Measurements from ENCODE around the gene GKN2. TPM values are rescaled to one million over a fixed set of nuclear protein-coding genes. Genes with fewer than 3 reads are reported as not detected.
A peak's percentile ranks its signal among the peaks of the same experiment; 100 is the strongest.

GKN2 gene
- total and polyA plus RNA-seq, 8 donors, result 16.5 to 1,354 (median 221) TPM; not detected in 1

DNA sequence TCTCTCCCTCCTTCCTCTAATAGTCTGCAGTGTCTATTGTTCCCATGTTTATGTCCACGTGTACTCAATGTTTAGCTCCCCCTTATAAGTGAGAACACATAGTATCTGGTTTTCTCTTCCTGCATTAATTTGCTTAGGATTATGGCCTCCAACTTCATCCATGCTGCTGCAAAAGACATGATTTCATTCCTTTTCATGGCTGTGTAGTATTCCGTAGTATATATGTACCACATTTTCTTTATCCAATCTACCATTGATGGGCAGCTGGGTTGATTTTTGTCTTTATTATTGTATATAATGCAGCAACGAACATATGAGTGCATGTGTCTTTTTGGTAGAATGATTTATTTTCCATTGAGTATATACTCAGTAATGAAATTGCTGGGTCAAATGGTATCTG is 13.8 kb downstream of the GKN2 start:
- Histone ChIP-seq H3K36me3 (peaks cover 0 to 1% (median 0%) of the 10 kb centered on the region in 4 donors), H3K9me3 (no peaks in the 10 kb centered on the region), H3K27me3 (no peaks in the 10 kb centered on the region), H3K27ac (no peak overlapping the region), H3K4me1 (peaks cover 0 to 20% (median 8%) of the 10 kb centered on the region in 4 donors), H3K4me3 (no peak overlapping the region)
- intact Hi-C loops (cut with DNase I; ENCODE audit: low total_unique reads), result no loop called here
- WGBS, 5 donors, result 89 to 94% (median 90%) methylated on average over 3 of the region's 3 CpGs
- TF ChIP-seq POLR2AphosphoS5 (IDR thresholded peaks at IDR 0.05), result peak in 1 of 3 donors; percentile 36
- TF ChIP-seq, protein P1, sequence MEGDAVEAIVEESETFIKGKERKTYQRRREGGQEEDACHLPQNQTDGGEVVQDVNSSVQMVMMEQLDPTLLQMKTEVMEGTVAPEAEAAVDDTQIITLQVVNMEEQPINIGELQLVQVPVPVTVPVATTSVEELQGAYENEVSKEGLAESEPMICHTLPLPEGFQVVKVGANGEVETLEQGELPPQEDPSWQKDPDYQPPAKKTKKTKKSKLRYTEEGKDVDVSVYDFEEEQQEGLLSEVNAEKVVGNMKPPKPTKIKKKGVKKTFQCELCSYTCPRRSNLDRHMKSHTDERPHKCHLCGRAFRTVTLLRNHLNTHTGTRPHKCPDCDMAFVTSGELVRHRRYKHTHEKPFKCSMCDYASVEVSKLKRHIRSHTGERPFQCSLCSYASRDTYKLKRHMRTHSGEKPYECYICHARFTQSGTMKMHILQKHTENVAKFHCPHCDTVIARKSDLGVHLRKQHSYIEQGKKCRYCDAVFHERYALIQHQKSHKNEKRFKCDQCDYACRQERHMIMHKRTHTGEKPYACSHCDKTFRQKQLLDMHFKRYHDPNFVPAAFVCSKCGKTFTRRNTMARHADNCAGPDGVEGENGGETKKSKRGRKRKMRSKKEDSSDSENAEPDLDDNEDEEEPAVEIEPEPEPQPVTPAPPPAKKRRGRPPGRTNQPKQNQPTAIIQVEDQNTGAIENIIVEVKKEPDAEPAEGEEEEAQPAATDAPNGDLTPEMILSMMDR (IDR thresholded peaks at IDR 0.05), result no peak
- DNase-seq, result no peak

DNA sequence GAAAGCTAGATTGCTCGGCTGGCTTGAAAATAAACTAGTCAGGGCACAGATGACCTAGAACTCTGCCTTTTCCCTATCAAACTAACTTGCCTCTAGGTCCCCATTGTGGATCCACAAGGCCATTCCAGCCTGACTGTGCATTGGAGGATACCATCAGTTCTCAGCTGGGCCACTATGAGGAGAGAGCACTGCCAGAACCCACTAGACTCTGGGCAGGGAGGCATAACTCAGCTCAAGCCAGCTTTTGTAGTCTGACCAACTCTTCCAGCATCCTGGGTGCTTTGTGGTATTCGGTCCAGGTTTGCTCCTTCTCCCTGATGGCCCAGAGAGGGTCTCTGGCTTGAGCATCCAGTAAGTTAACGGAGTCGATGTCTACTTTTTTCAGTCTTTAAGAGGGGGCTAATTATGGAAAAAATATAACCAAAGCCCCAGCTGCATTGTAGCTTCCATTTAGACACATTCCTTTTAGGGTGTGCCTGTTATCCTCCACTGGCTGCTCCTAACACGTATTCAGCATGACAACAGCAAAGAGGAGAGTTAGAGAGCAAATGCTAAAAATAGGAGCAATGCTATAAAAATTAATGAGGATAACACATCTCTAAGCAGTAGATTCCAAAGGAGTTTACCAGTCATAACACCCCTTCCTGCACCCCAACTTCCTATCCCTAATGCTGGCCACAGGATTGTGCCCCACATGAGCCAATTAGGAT is 15.2 kb downstream of the GKN2 start:
- no peak overlapping the region for H3K27ac ChIP-seq
- no peaks in the 10 kb centered on the region for H3K27me3 ChIP-seq
- 82 to 90% (median 89%) methylated on average over 5 of the region's 5 CpGs for WGBS, 5 donors
- H3K36me3 ChIP-seq, result no peaks in the 10 kb centered on the region
- TF ChIP-seq, protein P1 (IDR thresholded peaks at IDR 0.05), result no peak
- no peak for TF ChIP-seq POLR2A (IDR thresholded peaks at IDR 0.05)
- TF ChIP-seq POLR2AphosphoS5 (IDR thresholded peaks at IDR 0.05), result no peak
- TF ChIP-seq EP300 (IDR thresholded peaks at IDR 0.05), result no peak
- intact Hi-C loops (cut with DNase I; ENCODE audit: low total_unique reads), result no loop called here
- DNase-seq, result no peak
- peaks cover 0 to 11% (median 3%) of the 10 kb centered on the region in 4 donors for H3K4me1 ChIP-seq
- no peak overlapping the region for H3K4me3 ChIP-seq
- H3K9me3 ChIP-seq, result no peaks in the 10 kb centered on the region

DNA sequence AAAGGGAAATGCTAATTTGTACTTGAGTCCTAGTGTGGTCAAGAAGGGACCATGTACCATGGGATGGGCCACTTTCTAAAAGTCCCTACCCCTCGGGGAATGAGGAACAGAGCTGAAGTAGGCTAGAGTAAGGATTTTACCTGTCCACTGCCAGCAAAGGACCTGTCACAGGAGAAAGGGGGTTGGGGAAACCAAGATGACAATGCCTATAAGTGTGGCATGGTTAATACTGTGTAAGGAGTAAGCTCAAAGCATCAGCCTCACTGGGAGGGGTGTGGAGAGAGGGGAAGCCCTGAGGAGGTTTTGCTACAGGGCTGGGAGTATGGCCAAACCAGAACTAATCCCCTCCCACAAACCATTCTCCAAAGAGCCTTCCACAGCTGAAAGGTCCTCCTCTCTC is 15.8 kb downstream of the GKN2 start:
- intact Hi-C loops (cut with DNase I; ENCODE audit: low total_unique reads), result no loop called here

DNA sequence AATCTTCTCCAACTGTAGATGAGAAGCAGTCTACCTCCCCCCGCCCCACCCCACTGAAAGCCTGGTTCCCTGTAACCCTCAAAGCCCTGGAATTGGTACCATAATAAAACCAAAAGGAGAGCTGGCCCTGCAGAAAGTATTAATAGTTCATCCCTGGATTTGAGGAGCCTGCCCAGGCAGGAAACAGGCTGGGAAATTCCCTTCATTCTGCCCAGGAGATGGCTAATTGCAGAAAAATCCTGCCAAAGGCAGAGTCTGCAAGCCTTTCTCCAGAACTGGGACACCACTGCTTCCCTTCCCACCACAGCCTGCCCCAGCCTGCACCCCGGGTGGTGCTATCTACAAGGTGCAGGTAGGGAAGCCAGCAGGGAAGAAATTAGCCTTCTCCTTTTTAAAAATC is 16.3 kb downstream of the GKN2 start:
- intact Hi-C loops (cut with DNase I; ENCODE audit: low total_unique reads), result no loop called here
- no peaks in the 10 kb centered on the region for H3K27me3 ChIP-seq
- TF ChIP-seq, protein P1 (IDR thresholded peaks at IDR 0.05), result no peak
- no peak for TF ChIP-seq POLR2A (IDR thresholded peaks at IDR 0.05)
- TF ChIP-seq EP300 (IDR thresholded peaks at IDR 0.05), result no peak
- no peak for TF ChIP-seq POLR2AphosphoS5 (IDR thresholded peaks at IDR 0.05)
- H3K4me1 ChIP-seq, result peaks cover 0 to 17% (median 6%) of the 10 kb centered on the region in 4 donors
- H3K36me3 ChIP-seq, result no peaks in the 10 kb centered on the region
- 32 to 64% (median 48%) methylated on average over 2 of the region's 2 CpGs for whole genome bisulfite sequencing, 5 donors
- DNase-seq, result no peak
- H3K9me3 ChIP-seq, result no peaks in the 10 kb centered on the region
- no peak overlapping the region for H3K4me3 ChIP-seq
- H3K27ac ChIP-seq, result no peak overlapping the region

More for the DNA sequence above, 15.8 kb downstream of the GKN2 start:
- TF ChIP-seq EP300 (IDR thresholded peaks at IDR 0.05) (no peak), POLR2A (IDR thresholded peaks at IDR 0.05) (no peak), POLR2AphosphoS5 (IDR thresholded peaks at IDR 0.05) (no peak)
- TF ChIP-seq, protein P1 (IDR thresholded peaks at IDR 0.05), result no peak
- no peak overlapping the region for H3K27ac ChIP-seq
- H3K4me3 ChIP-seq, result no peak overlapping the region
- H3K27me3 ChIP-seq, result no peaks in the 10 kb centered on the region
- H3K4me1 ChIP-seq, result peaks cover 0 to 13% (median 6%) of the 10 kb centered on the region in 4 donors
- no peaks in the 10 kb centered on the region for H3K9me3 ChIP-seq
- H3K36me3 ChIP-seq, result no peaks in the 10 kb centered on the region
- 62 to 80% (median 72%) methylated on average over 1 of the region's 1 CpG for WGBS, 5 donors
- DNase-seq, result peak in 1 of 2 donors; percentile 28

All from stomach (tissue), 9 donors.